ENCODE results near the gene UBE3B.

The UBE3B gene

GRCh38 chr12:109448707-109449390, 28.6 kb upstream of the UBE3B start:
- no peak for DNase-seq (ENCODE audit: low spot score)

- DNase-seq (ENCODE audit: low spot score) = no peak
These were observed 27.4 kb upstream of the UBE3B start for GRCh38 chr12:109449845-109450532.

- DNase-seq (ENCODE audit: low spot score) = no peak
These were observed 26.5 kb upstream of the UBE3B start for GRCh38 chr12:109450980-109451379.

GRCh38 chr12:109451400-109451799, 26.0 kb upstream of the UBE3B start:
- no peak for DNase-seq (ENCODE audit: low spot score)

GRCh38 chr12:109452489-109452888, 24.9 kb upstream of the UBE3B start:
- DNase-seq (ENCODE audit: low spot score) = no peak

GRCh38 chr12:109455706-109456105, 21.7 kb upstream of the UBE3B start:
- no peak for DNase-seq (ENCODE audit: low spot score)

- DNase-seq (ENCODE audit: low spot score) = peak; percentile 66
These were observed 19.3 kb upstream of the UBE3B start for GRCh38 chr12:109458086-109458485.

- no peak for DNase-seq (ENCODE audit: low spot score)
These were observed 18.6 kb upstream of the UBE3B start for GRCh38 chr12:109458771-109459208.

- DNase-seq (ENCODE audit: low spot score) = no peak
These were observed 18.2 kb upstream of the UBE3B start for GRCh38 chr12:109459247-109459646.

- no peak for DNase-seq (ENCODE audit: low spot score)
These were observed 16.9 kb upstream of the UBE3B start for GRCh38 chr12:109460538-109460937.

- DNase-seq (ENCODE audit: low spot score) = peak; percentile 55
These were observed 16.2 kb upstream of the UBE3B start for GRCh38 chr12:109461049-109461845.

GRCh38 chr12:109461846-109462756, 15.3 kb upstream of the UBE3B start:
- peak; percentile 95 for DNase-seq (ENCODE audit: low spot score)

GRCh38 chr12:109462868-109463692, 14.4 kb upstream of the UBE3B start:
- peak; percentile 88 for DNase-seq (ENCODE audit: low spot score)

GRCh38 chr12:109463756-109464155, 13.7 kb upstream of the UBE3B start:
- peak; percentile 31 for DNase-seq (ENCODE audit: low spot score)

- no peak for DNase-seq (ENCODE audit: low spot score)
These were observed 12.6 kb upstream of the UBE3B start for GRCh38 chr12:109464642-109465351.

- no peak for DNase-seq (ENCODE audit: low spot score)
These were observed 11.1 kb upstream of the UBE3B start for GRCh38 chr12:109466305-109466704.

GRCh38 chr12:109466821-109467220, 10.6 kb upstream of the UBE3B start:
- DNase-seq (ENCODE audit: low spot score) = no peak

GRCh38 chr12:109467978-109468676, 9.3 kb upstream of the UBE3B start:
- peak; percentile 57 for DNase-seq (ENCODE audit: low spot score)

GRCh38 chr12:109469517-109469916, 7.9 kb upstream of the UBE3B start:
- peak; percentile 68 for DNase-seq (ENCODE audit: low spot score)

- no peak for DNase-seq (ENCODE audit: low spot score)
These were observed 4.4 kb upstream of the UBE3B start for GRCh38 chr12:109473006-109473405.
